ENCODE data around the gene GAREM2. TPM values are rescaled to one million over a fixed set of nuclear protein-coding genes. Genes with fewer than 3 reads are reported as not detected.

GAREM2 gene
- total and polyA plus RNA-seq, 9 of the 15 experiments (the other 6 are each of a cell fraction or from before 2014, with no cell fraction given), result 1.7 to 12.4 (median 2.5) TPM

GRCh38 chr2:26191316-26192159 is 18.6 kb downstream of the GAREM2 start (continued):
- TF ChIP-seq ZBTB11 (CRISPR knock-in tag; IDR thresholded peaks at IDR 0.05) (peak in 1 of 3 experiments; percentile 54; a peak in 1 of 6 replicates), MBD1 (CRISPR knock-in tag; IDR thresholded peaks at IDR 0.05) (no peak), NCOR1 (IDR thresholded peaks at IDR 0.05) (peak; percentile 53), SMARCE1 (IDR thresholded peaks at IDR 0.05) (peak; percentile 70; the same call in 1 of the 2 replicates), FOSL1 (tag; conservative IDR thresholded peaks at IDR 0.05) (0 out of 2 replicates have a peak, but pooled peaks have one; percentile 18), SOX6 (IDR thresholded peaks at IDR 0.05) (peak; percentile 68; the same call in 1 of the 2 replicates), SMAD4 (CRISPR knock-in tag; conservative IDR thresholded peaks at IDR 0.05) (peak; percentile 55; the same call in 1 of the 2 replicates), ZNF655 (CRISPR knock-in tag; IDR thresholded peaks at IDR 0.05) (no peak), L3MBTL2 (IDR thresholded peaks at IDR 0.05) (peak; percentile 72; the same call in 1 of the 2 replicates), TCF3 (CRISPR knock-in tag; IDR thresholded peaks at IDR 0.05) (peak; percentile 75), NFIC (IDR thresholded peaks at IDR 0.05) (peak; percentile 52), EP300 (IDR thresholded peaks at IDR 0.05; ENCODE audit: low read length) (peak; percentile 73; the same call in 1 of the 2 replicates), CBFA2T3 (IDR thresholded peaks at IDR 0.05) (peak; percentile 76), FOXM1 (IDR thresholded peaks at IDR 0.05; ENCODE audit: low read depth) (peak; percentile 42; the same call in 1 of the 2 replicates), FOXM1 (CRISPR knock-in tag; IDR thresholded peaks at IDR 0.05; ENCODE audit: low read depth) (no peak), E4F1 (CRISPR knock-in tag; IDR thresholded peaks at IDR 0.05; ENCODE audit: borderline replicate concordance) (no peak), TFAM (CRISPR knock-in tag; conservative IDR thresholded peaks at IDR 0.05) (no peak), ZNF586 (CRISPR knock-in tag; conservative IDR thresholded peaks at IDR 0.05) (no peak)
